ENCODE measurements around the gene RBBP9. TPM values are rescaled to one million over a fixed set of nuclear protein-coding genes. Genes with fewer than 3 reads are reported as not detected.
"Not testable (repeated sequence)": the region's sequence is repeated elsewhere in the genome, so short reads cannot be mapped to it uniquely, and the experiment has no call there.

The RBBP9 gene
- total RNA-seq, 1 donor: 18.5 TPM

- peak overlapping the region; percentile 98 for H3K4me2 ChIP-seq (ENCODE audit: insufficient read depth, low read length)
- H2AFZ ChIP-seq (ENCODE audit: low read length): peak overlapping the region; percentile 100
- H3K79me2 ChIP-seq (ENCODE audit: insufficient read depth, low read length): peaks cover 33% of the 10 kb centered on the region
- no peak for DNase-seq (ENCODE audit: insufficient read length, low spot score, missing footprints)
- peaks cover 19% of the 10 kb centered on the region for H3K36me3 ChIP-seq (ENCODE audit: insufficient read depth, low read length)
- no peaks in the 10 kb centered on the region for H3K9me3 ChIP-seq (ENCODE audit: low read depth, low read length)
- H3K27ac ChIP-seq (ENCODE audit: low read depth, low read length): peak overlapping the region; percentile 98
- peaks cover 11% of the 10 kb centered on the region for H3K4me1 ChIP-seq (ENCODE audit: insufficient read depth, low read length)
- peak overlapping the region; percentile 99 for H3K4me3 ChIP-seq (ENCODE audit: insufficient read depth, low read length)
- no peaks in the 10 kb centered on the region for H3K27me3 ChIP-seq (ENCODE audit: insufficient read depth, low read length)
- TF ChIP-seq CTCF (IDR thresholded peaks at IDR 0.05; ENCODE audit: extremely low read depth, low read depth, low read length): no peak
- no peaks in the 10 kb centered on the region for H4K20me1 ChIP-seq (ENCODE audit: insufficient read depth, low read length)
Measured at GRCh38 chr20:18506744-18507143, 9.7 kb upstream of the RBBP9 start.

GRCh38 chr20:18504479-18505060, 7.5 kb upstream of the RBBP9 start:
- Histone ChIP-seq H3K4me3 (ENCODE audit: insufficient read depth, low read length) (no peak overlapping the region), H3K27ac (ENCODE audit: low read depth, low read length) (no peak overlapping the region), H2AFZ (ENCODE audit: low read length) (peak overlapping the region; percentile 32), H3K79me2 (ENCODE audit: insufficient read depth, low read length) (peaks cover 19% of the 10 kb centered on the region), H4K20me1 (ENCODE audit: insufficient read depth, low read length) (no peaks in the 10 kb centered on the region), H3K9me3 (ENCODE audit: low read depth, low read length) (no peaks in the 10 kb centered on the region), H3K4me2 (ENCODE audit: insufficient read depth, low read length) (no peak overlapping the region), H3K36me3 (ENCODE audit: insufficient read depth, low read length) (no peaks in the 10 kb centered on the region), H3K4me1 (ENCODE audit: insufficient read depth, low read length) (peaks cover 11% of the 10 kb centered on the region), H3K27me3 (ENCODE audit: insufficient read depth, low read length) (no peaks in the 10 kb centered on the region)
- TF ChIP-seq CTCF (IDR thresholded peaks at IDR 0.05; ENCODE audit: extremely low read depth, low read depth, low read length): no peak
- DNase-seq (ENCODE audit: insufficient read length, low spot score, missing footprints): no peak

GRCh38 chr20:18501672-18502071, 4.6 kb upstream of the RBBP9 start:
- not testable (repeated sequence) for H3K79me2 ChIP-seq (ENCODE audit: insufficient read depth, low read length); H4K20me1 ChIP-seq (ENCODE audit: insufficient read depth, low read length); H3K36me3 ChIP-seq (ENCODE audit: insufficient read depth, low read length); DNase-seq (ENCODE audit: insufficient read length, low spot score, missing footprints); H3K4me3 ChIP-seq (ENCODE audit: insufficient read depth, low read length); H3K27ac ChIP-seq (ENCODE audit: low read depth, low read length); H3K9me3 ChIP-seq (ENCODE audit: low read depth, low read length); H3K4me2 ChIP-seq (ENCODE audit: insufficient read depth, low read length); H3K4me1 ChIP-seq (ENCODE audit: insufficient read depth, low read length); H3K27me3 ChIP-seq (ENCODE audit: insufficient read depth, low read length)
- H2AFZ ChIP-seq (ENCODE audit: low read length): peak overlapping the region; percentile 27

- Histone ChIP-seq H3K4me3 (ENCODE audit: insufficient read depth, low read length) (peak overlapping the region; percentile 87), H3K4me2 (ENCODE audit: insufficient read depth, low read length) (peak overlapping the region; percentile 85), H3K27ac (ENCODE audit: low read depth, low read length) (no peak overlapping the region), H3K9me3 (ENCODE audit: low read depth, low read length) (no peaks in the 10 kb centered on the region), H3K4me1 (ENCODE audit: insufficient read depth, low read length) (peaks cover 10% of the 10 kb centered on the region), H3K27me3 (ENCODE audit: insufficient read depth, low read length) (no peaks in the 10 kb centered on the region), H4K20me1 (ENCODE audit: insufficient read depth, low read length) (no peaks in the 10 kb centered on the region), H2AFZ (ENCODE audit: low read length) (peak overlapping the region; percentile 90), H3K36me3 (ENCODE audit: insufficient read depth, low read length) (peaks cover 5% of the 10 kb centered on the region), H3K79me2 (ENCODE audit: insufficient read depth, low read length) (peaks cover 3% of the 10 kb centered on the region)
- TF ChIP-seq CTCF (IDR thresholded peaks at IDR 0.05; ENCODE audit: extremely low read depth, low read depth, low read length): no peak
- no peak for DNase-seq (ENCODE audit: insufficient read length, low spot score, missing footprints)
Measured at GRCh38 chr20:18497603-18498002, 578 bp upstream of the RBBP9 start.

Measured in osteoblast (primary cell).